Inflammatory macrophage (primary cell): ENCODE measurements around the gene GMDS.

Experiments used
- DNase-seq, 2 donors: peaks; one replicate each; pipeline ENCODE4 v3.0.0-alpha.2; 2020 to 2022

The GMDS gene

GRCh38 chr6:2132416-2132815 is 113.0 kb downstream of the GMDS start:
- no peak for DNase-seq

GRCh38 chr6:2129182-2129621 is 116.2 kb downstream of the GMDS start:
- DNase-seq: no peak

DNA sequence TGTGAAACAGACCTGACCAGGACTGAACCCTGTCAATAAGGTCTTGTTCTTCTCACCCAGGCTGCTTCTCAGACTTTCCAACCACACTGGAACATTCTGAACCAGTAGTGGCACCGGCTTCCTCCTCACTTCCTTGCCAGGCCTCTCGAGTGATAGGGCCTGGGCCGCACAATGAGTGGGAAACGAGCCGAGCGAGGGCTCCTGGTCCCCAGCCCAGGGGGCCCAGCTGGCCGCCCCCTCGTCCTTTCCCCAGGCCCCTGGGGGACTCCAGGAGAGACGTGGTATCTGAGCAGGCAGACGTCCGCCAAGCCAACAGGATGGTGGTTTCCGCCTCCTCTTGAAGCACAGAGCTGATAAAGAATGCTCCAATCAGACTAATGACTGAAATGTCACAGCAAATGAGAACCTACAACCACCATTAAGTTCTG is 117.9 kb downstream of the GMDS start:
- DNase-seq: peak in 1 of 2 donors; percentile 24

GRCh38 chr6:2126351-2126750 is 119.1 kb downstream of the GMDS start:
- peak in 1 of 2 donors; percentile 16 for DNase-seq

DNA sequence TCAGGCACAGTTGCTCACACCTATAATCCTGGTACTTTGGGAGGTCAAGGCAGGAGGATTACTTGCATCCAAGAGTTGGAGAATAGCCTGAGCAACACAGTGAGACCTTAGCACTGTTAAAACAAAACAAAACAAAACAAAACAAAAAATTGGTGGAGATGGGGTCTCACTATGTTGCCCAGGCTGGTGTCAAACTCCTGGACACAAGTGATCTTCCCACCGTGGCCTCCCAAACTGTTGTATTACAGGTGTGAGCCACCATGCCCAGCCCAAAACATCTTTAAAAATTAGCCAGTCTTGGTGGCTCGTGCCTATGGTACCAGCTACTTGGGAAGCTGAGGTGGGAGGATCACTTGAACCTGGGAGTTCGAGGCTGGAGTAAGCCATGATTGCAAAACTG is 120.2 kb downstream of the GMDS start:
- no peak for DNase-seq

- peak; percentile 34 to 58 for DNase-seq
Observed at GRCh38 chr6:2124260-2124709, 121.1 kb downstream of the GMDS start.

DNA sequence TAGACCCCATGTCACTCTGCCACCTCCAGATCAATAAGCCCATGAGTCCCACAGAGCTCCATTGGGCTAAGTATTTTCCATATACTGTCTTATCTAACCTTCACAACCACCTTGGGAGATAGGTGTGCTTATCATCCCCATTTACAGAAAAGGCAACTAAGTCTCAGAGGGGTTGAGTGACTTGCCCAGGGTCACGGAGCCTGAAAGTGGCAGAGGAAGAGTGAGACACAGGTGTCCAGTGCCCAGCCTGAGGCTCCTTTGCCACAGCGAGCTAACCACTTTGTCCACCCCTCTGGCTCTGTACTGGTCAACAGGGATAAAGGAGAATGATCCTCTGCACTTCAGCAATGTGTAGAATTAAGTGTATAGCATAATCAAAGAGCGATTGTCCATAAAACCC is 124.5 kb downstream of the GMDS start:
- DNase-seq: no peak

DNA sequence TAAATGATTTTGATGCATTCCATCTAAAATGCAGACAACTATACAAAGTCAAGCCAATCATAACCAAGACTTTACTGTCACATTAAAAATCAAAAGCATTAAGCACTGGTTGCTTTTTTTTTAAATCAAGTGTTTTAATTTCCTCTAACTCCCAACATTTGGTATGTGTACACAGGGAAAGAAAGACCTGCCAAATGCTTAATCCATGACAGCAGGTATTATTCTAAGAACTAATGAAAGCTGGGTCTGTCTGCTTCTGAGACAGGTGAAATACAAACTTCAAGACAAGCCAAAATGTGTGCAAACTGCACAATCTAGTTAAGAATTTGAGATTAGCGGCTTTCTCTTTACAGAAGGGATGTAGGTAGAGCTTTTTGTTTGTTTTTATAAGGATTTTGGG is 126.1 kb downstream of the GMDS start:
- no peak for DNase-seq

DNA sequence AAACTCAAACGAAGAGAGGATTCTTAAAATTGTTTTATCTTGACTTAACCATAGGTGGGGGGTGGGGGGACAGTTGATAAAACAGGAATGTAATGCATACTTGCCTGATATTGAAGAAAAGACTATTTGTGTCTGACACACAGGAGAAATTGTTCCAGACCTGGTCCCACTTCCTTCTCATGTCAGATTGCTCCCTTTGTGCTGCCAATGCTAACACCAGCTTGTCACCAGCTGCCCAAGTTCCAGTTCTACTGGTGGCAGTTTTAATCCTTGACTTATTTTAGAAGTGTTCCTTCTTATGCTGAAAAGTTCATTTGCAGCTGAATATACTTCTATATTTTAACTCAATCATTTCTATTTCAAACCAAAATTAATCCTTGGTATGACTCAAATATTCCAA is 127.3 kb downstream of the GMDS start:
- no peak for DNase-seq

DNA sequence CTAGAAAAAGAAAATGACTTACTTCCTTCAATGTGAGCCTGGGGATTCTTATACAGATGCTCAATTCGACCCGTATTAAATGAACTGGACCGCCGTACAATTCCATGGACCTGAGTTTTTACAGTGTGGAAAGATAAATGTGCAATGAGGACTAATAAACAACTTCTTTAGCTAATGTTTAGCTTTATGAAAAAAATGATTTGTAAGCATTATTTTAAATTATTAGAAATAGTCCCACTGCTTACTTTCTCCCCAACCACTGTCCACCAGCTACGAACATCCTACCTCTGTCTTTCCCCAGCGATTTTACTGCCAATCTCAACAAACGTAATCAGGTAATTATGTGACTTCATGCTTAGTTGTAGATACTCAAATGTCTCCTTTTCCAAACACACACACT is 128.0 kb downstream of the GMDS start:
- DNase-seq: no peak

DNA sequence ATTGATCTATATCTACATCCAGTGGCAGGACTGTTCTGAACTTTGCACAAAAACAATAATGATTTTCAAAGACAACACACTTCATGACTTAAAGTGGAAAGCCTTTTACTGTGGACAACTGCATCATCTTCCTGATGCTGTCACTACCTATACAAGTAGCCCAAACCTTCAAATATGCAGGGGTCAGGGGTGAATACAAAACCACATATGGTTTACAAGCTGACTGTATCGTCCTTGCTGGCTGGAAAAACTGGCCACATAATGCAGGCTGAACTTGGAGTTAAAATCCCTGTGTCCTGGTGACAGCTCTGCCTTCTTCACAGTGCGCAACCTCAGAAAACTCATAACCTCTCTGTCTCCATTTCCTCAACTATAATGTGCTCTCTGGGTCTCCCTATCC is 128.9 kb downstream of the GMDS start:
- no peak for DNase-seq

DNA sequence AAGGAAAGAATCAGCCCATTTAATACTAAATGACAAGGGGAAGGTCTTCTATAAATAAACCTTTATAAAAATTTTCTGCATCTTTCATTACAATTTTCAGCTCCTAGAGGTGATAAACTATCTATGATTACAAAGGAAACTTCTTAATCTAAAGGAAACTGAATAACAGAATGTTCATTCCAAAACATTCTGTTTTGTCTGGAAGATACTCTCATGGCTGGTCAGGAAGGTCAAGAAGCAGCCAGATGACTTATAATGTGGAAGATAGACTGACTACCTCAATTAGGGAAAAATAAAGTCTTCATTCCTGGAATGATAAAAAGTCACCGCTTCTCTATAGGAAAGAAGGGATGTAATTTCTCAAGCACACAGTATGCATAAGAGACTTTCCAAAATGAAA is 131.3 kb downstream of the GMDS start:
- no peak for DNase-seq

DNA sequence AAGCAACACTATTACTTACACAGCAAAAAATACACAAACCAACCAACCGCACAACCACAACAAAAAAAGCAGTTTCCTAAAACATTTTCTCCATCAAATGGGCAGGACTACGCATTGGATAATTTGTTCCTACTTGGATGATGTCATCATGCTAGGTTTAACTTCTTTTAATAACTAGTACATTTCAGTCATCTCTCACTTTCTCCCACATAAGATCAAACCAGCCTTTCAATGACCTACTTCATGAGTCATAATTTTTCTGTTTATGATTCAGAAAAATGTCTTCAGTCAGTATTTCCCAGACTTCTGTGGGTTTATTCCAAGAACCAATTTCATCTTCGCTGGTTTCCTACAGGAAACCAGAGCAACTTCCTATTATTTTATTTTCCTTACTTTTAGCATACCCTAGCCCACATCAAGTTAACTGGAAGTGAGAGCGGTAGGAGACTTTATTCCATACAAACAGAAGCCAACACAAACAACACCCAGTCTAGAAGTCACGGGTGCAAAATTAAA is 134.2 kb downstream of the GMDS start:
- peak in 1 of 2 donors; percentile 12 for DNase-seq

DNA sequence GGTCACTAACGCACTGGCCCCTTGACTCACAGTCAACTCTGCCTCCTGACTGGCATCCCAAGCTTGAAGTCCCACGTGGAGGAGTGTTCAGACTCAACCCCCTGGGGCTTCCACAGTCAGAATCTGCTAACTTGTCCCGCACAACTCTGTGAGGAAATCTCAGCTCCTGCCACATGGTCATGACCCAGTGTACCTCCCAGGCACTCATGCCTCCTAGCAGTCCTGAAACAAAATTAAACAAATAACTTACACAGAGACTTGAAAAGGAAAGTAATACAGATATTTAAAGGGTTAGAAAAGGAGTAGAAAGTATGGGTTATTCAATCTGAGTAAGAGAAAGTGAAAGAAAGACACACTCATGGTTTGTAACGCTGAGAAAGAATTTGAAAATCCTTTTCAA is 134.9 kb downstream of the GMDS start:
- DNase-seq: no peak

DNA sequence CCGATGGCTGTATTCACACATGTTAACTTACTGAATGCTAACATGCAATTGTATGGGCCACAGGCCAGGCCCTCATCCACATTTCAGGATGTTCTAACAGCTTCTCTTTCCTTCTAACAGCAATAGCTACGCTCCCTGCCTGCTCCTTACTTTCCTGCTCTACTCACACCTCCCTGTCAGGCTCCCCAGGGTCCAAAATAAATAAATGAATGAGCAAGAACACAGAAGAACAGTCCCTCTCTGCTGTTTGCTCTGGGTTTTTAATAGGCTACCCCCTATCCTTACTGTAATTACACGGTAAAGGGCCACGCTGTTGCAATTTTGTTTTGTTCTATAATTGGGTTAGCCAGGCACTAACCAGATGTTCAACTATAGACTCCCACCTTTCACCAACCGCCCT is 135.6 kb downstream of the GMDS start:
- DNase-seq: no peak

DNA sequence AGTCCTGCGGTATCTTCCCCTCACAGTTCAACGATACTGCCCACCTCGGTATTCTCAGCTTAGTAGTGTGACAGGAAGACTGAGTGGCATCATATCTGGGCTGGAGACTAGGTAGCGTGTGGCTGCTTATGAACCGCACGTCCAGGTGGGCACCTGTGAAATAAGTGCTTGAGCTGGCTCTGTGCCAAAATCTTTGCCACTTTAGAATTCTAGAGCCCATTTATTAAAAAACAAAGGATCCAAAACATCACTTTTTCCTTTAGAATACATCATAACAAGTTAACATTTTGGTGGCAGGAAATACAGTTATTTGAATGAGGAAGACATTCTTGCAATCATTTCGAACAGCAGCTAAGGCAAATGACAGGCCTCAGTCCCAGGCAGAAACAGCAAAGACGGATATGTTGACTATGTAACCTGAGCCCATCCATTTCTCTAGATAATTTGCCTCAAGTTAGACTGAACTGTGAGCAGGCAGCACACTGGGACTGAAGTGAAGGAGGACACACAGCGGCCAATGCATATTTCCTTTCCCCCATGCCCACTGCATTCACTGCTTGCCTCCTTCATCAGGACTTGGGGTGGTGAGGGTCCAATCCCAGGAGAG is 136.6 kb downstream of the GMDS start:
- DNase-seq: no peak

GRCh38 chr6:2104524-2104880 is 140.9 kb downstream of the GMDS start:
- DNase-seq: no peak

- peak; percentile 38 to 66 for DNase-seq
Observed at GRCh38 chr6:2103765-2104523, 141.5 kb downstream of the GMDS start.

- DNase-seq: no peak
Observed at GRCh38 chr6:2102966-2103365, 142.4 kb downstream of the GMDS start.

- peak; percentile 14 to 50 for DNase-seq
Observed at GRCh38 chr6:2102316-2102883, 143.0 kb downstream of the GMDS start.

GRCh38 chr6:2101213-2101612 is 144.2 kb downstream of the GMDS start:
- DNase-seq: no peak

GRCh38 chr6:2099870-2100269 is 145.5 kb downstream of the GMDS start:
- DNase-seq: no peak

- no peak for DNase-seq
Observed at GRCh38 chr6:2097464-2097863, 147.9 kb downstream of the GMDS start.

DNA sequence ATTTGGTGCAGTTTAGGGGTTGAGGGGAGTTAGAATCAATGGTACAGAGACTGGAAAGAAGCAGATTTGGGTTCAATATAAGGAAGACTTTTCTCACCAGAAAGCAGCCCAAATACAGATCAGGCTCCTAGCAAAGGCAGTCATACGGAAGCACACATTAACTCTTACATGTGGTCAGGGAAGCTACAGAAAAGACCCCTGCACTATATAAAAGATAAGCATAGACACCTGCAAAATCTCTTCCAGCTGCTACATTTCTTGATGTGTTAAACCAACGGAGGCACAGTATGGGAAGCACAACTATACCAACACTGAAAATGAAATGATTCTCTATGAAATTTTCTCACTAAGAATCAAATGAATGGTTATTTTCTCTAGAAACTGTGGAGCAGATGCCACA is 150.8 kb downstream of the GMDS start:
- no peak for DNase-seq
